NCI-H128 (cell line): ENCODE results near the gene CSH1.
"Not testable (repeated sequence)": the region's sequence is repeated elsewhere in the genome, so short reads cannot be mapped to it uniquely, and the experiment has no call there.

Source experiments
- DNase-seq: peaks from one replicate; lab custom pipeline; 2025; ENCODE audit not compliant: unreplicated experiment; lab: John Stamatoyannopoulos, UW

Gene CSH1

GRCh38 chr17:63870292-63870665 lies 26.1 kb downstream of the CSH1 start:
- DNase-seq: not testable (repeated sequence)

- DNase-seq: not testable (repeated sequence)
These were observed 26.7 kb downstream of the CSH1 start for GRCh38 chr17:63869491-63870291.

GRCh38 chr17:63866625-63867024 lies 29.7 kb downstream of the CSH1 start:
- DNase-seq: not testable (repeated sequence)

- DNase-seq: no peak
These were observed 37.1 kb downstream of the CSH1 start for GRCh38 chr17:63859257-63859656.

- not testable (repeated sequence) for DNase-seq
These were observed 39.9 kb downstream of the CSH1 start for GRCh38 chr17:63856425-63856824.

GRCh38 chr17:63855185-63855584 lies 41.2 kb downstream of the CSH1 start:
- DNase-seq: no peak

GRCh38 chr17:63854709-63855108 lies 41.7 kb downstream of the CSH1 start:
- no peak for DNase-seq

- no peak for DNase-seq
These were observed 43.1 kb downstream of the CSH1 start for GRCh38 chr17:63853260-63853659.

- no peak for DNase-seq
These were observed 46.0 kb downstream of the CSH1 start for GRCh38 chr17:63850401-63850800.

- DNase-seq: no peak
These were observed 47.3 kb downstream of the CSH1 start for GRCh38 chr17:63848834-63849689.

GRCh38 chr17:63847525-63848249 lies 48.7 kb downstream of the CSH1 start:
- no peak for DNase-seq

GRCh38 chr17:63845509-63845908 lies 50.9 kb downstream of the CSH1 start:
- DNase-seq: no peak
